GM19463 (cell line): ENCODE results near the gene KCNK2.

Experiments used
- ATAC-seq: cut with Tn5 transposase; IDR thresholded peaks from one replicate; pipeline ENCODE4 v1.9.1; 2021; ENCODE audit warnings: mild to moderate bottlenecking, moderate library complexity; ENCODE audit not compliant: unreplicated experiment

KCNK2 gene

GRCh38 chr1:215082532-215083382, at the start of gene KCNK2:
Gene KCNK2 (plus strand): TSS chr1:215082737. CDS start chr1:215083386, 649 bp downstream.
- ATAC-seq: no peak

- ATAC-seq: no peak
Observed at GRCh38 chr1:215032911-215033526, 49.5 kb upstream of the KCNK2 start.

- no peak for ATAC-seq
Observed at GRCh38 chr1:215040190-215040589, 42.3 kb upstream of the KCNK2 start.

GRCh38 chr1:215043401-215043800, 39.1 kb upstream of the KCNK2 start:
- ATAC-seq: peak; percentile 44

- ATAC-seq: no peak
Observed at GRCh38 chr1:215044151-215044550, 38.4 kb upstream of the KCNK2 start.

- no peak for ATAC-seq
Observed at GRCh38 chr1:215045698-215046308, 36.7 kb upstream of the KCNK2 start.

GRCh38 chr1:215052256-215053015, 30.1 kb upstream of the KCNK2 start:
- ATAC-seq: no peak

- no peak for ATAC-seq
Observed at GRCh38 chr1:215054266-215054665, 28.3 kb upstream of the KCNK2 start.

GRCh38 chr1:215055281-215055935, 27.1 kb upstream of the KCNK2 start:
- ATAC-seq: no peak

GRCh38 chr1:215056584-215056983, 26.0 kb upstream of the KCNK2 start:
- no peak for ATAC-seq

- no peak for ATAC-seq
Observed at GRCh38 chr1:215059947-215060346, 22.6 kb upstream of the KCNK2 start.

- no peak for ATAC-seq
Observed at GRCh38 chr1:215064327-215064726, 18.2 kb upstream of the KCNK2 start.

GRCh38 chr1:215071078-215071477, 11.5 kb upstream of the KCNK2 start:
- ATAC-seq: no peak

- ATAC-seq: peak; percentile 78
Observed at GRCh38 chr1:215076322-215076721, 6.2 kb upstream of the KCNK2 start.

- ATAC-seq: no peak
Observed at GRCh38 chr1:215079456-215079855, 3.1 kb upstream of the KCNK2 start.

- ATAC-seq: no peak
Observed at GRCh38 chr1:215081661-215082531, 641 bp upstream of the KCNK2 start.

GRCh38 chr1:215083383-215083961, 935 bp downstream of the KCNK2 start:
- no peak for ATAC-seq

GRCh38 chr1:215084621-215085020, 2.1 kb downstream of the KCNK2 start:
- no peak for ATAC-seq

- ATAC-seq: no peak
Observed at GRCh38 chr1:215087603-215088002, 5.1 kb downstream of the KCNK2 start.
